PFSK-1 (cell line): ENCODE data around the gene ALG8.

Experiments
- POLR2AphosphoS5 ChIP-seq: IDR thresholded peaks from 2 replicates; pipeline ENCODE4 v1.6.1; 2012; ENCODE audit warnings: low read depth, mild to moderate bottlenecking, control low read depth, low read length, moderate library complexity
- REST ChIP-seq, 2 experiments: IDR thresholded peaks; 2 replicates each; pipeline versions ENCODE4 v1.6.1 to v1.8.0; 2011 to 2012; ENCODE audit warnings: low read depth in 2 of 2, low read length in 2 of 2, control low read depth in 1 of 2, inconsistent platforms in 1 of 2, mild to moderate bottlenecking in 1 of 2, moderate library complexity in 1 of 2; ENCODE audit not compliant: insufficient read depth in 1 of 2
- SIN3A ChIP-seq: IDR thresholded peaks from 2 replicates; pipeline ENCODE4 v1.6.1; 2012; ENCODE audit warnings: mild to moderate bottlenecking, low read length, moderate library complexity, borderline replicate concordance; ENCODE audit not compliant: insufficient read depth
- TAF1 ChIP-seq: IDR thresholded peaks from 2 replicates; pipeline ENCODE4 v1.6.1; 2012; ENCODE audit warnings: low read length, control low read depth, borderline replicate concordance; ENCODE audit not compliant: insufficient read depth

- TF ChIP-seq REST (IDR thresholded peaks at IDR 0.05; ENCODE audit: insufficient read depth in 1 of 2, low read depth in 2 of 2, low read length in 2 of 2): no peak
- no peak for TF ChIP-seq POLR2AphosphoS5
- no peak for TF ChIP-seq TAF1
- TF ChIP-seq SIN3A: no peak
These were observed 40.1 kb upstream of the ALG8 start for GRCh38 chr11:78179459-78180071.
